ENCODE results near the gene RALGPS2. TPM values are rescaled to one million over a fixed set of nuclear protein-coding genes. Genes with fewer than 3 reads are reported as not detected.
A peak's percentile ranks its signal among the peaks of the same experiment; 100 is the strongest.

Gene RALGPS2
- total and polyA plus RNA-seq, 2 of the 13 experiments (the other 11 are each of a cell fraction or from before 2014, with no cell fraction given), result 15.6 to 36.0 TPM

- TF ChIP-seq ZNF331 (CRISPR knock-in tag; IDR thresholded peaks at IDR 0.05) (no peak), ZFX (CRISPR knock-in tag; IDR thresholded peaks at IDR 0.05; ENCODE audit: low read depth) (peak; percentile 71), ZNF367 (CRISPR knock-in tag; IDR thresholded peaks at IDR 0.05; ENCODE audit: borderline replicate concordance) (no peak), KAT8 (CRISPR knock-in tag; IDR thresholded peaks at IDR 0.05) (peak; percentile 50; the same call in 1 of the 2 replicates), ZBTB46 (CRISPR knock-in tag; IDR thresholded peaks at IDR 0.05; ENCODE audit: borderline replicate concordance) (no peak), HOXA9 (CRISPR knock-in tag; IDR thresholded peaks at IDR 0.05; ENCODE audit: borderline replicate concordance) (no peak), ZNF672 (CRISPR knock-in tag; IDR thresholded peaks at IDR 0.05) (no peak), ESRRA (CRISPR knock-in tag; IDR thresholded peaks at IDR 0.05; ENCODE audit: low read depth) (no peak; the same call in 1 of the 2 replicates), KDM6A (CRISPR knock-in tag; IDR thresholded peaks at IDR 0.05; ENCODE audit: low read depth) (no peak), GMEB2 (CRISPR knock-in tag; IDR thresholded peaks at IDR 0.05; ENCODE audit: low read depth) (no peak), RBM39 (IDR thresholded peaks at IDR 0.05; ENCODE audit: low read depth, low read length, poor library complexity, severe bottlenecking) (no peak), TEAD3 (CRISPR knock-in tag; optimal IDR thresholded peaks at IDR 0.05; ENCODE audit: borderline replicate concordance) (no peak), ZHX2 (IDR thresholded peaks at IDR 0.05; ENCODE audit: low read depth) (no peak), ZHX2 (CRISPR knock-in tag; IDR thresholded peaks at IDR 0.05; ENCODE audit: borderline replicate concordance) (no peak), ZNF484 (CRISPR knock-in tag; IDR thresholded peaks at IDR 0.05; ENCODE audit: borderline replicate concordance, low read depth) (no peak), YEATS2 (CRISPR knock-in tag; IDR thresholded peaks at IDR 0.05; ENCODE audit: borderline replicate concordance) (no peak), FOXA1 (IDR thresholded peaks at IDR 0.05) (no peak), FOXA1 (CRISPR knock-in tag; IDR thresholded peaks at IDR 0.05) (no peak), FOXJ3 (CRISPR knock-in tag; IDR thresholded peaks at IDR 0.05; ENCODE audit: borderline replicate concordance) (no peak), FOXK1 (CRISPR knock-in tag; IDR thresholded peaks at IDR 0.05; ENCODE audit: borderline replicate concordance, low read depth) (no peak), ATF3 (CRISPR knock-in tag; IDR thresholded peaks at IDR 0.05) (no peak), KDM2A (CRISPR knock-in tag; IDR thresholded peaks at IDR 0.05; ENCODE audit: borderline replicate concordance, low read depth) (0 out of 2 replicates have a peak, but pooled peaks have one; percentile 20), FOXM1 (CRISPR knock-in tag; IDR thresholded peaks at IDR 0.05) (no peak)
Observed at GRCh38 chr1:178726087-178726517, 1.1 kb downstream of the RALGPS2 start (continued).

Data from HepG2 (cell line).